HepG2 (cell line): Measurements from ENCODE around the gene POMT1. TPM values are rescaled to one million over a fixed set of nuclear protein-coding genes. Genes with fewer than 3 reads are reported as not detected.
A peak's percentile ranks its signal among the peaks of the same experiment; 100 is the strongest.

Source experiments
- ATAC-seq: fragments of 200-7000 bp; cut with Tn5 transposase; 3 replicates; pipeline ENCODE4 v1.9.1; 2020; ENCODE audit warnings: mild to moderate bottlenecking, moderate library complexity
- BruUV-seq: library from RNA; stranded (reverse); fragments of 400-500 nt; replicated peaks from 2 replicates; lab custom pipeline; 2021; lab: Mats Ljungman, UMichigan
- CTCF ChIA-PET: fragments of 300-600 bp; formaldehyde crosslinking; extraction: SDS; loops from one replicate; lab custom pipeline; 2021; ENCODE audit warnings: low total read pairs, inconsistent platforms, low intra/inter-chr PET ratio; lab: Yijun Ruan, JAX
- POLR2A ChIA-PET: fragments of 350-600 bp; sonication (Branson Sonifier 250); formaldehyde crosslinking; loops from one replicate; lab custom pipeline; 2020; ENCODE audit warnings: antibody characterized with exemption, inconsistent platforms; lab: Yijun Ruan, JAX
- DNase-seq: peaks from one replicate; pipeline ENCODE4 v3.0.0-alpha.2; 2015; ENCODE audit warnings: low spot score
- FAIRE-seq: peaks from 3 replicates; lab custom pipeline; 2011; peaks lifted over from hg19 to GRCh38; lab: Jason Lieb, UNC
- H2AFZ ChIP-seq: one replicate; pipeline ENCODE4 v1.6.1; 2011; ENCODE audit warnings: low read length, inconsistent platforms
- H3K27ac ChIP-seq: fragments of 300-600 bp; 3 replicates; pipeline ENCODE4 v1.8.0; 2011; ENCODE audit warnings: mixed run types, mild to moderate bottlenecking, mixed read lengths, low read length, inconsistent platforms; ENCODE audit not compliant: insufficient read depth; ENCODE audit errors: extremely low read length
- H3K27me3 ChIP-seq, 2 experiments: fragments of 200-600 bp in 1 of 2; 2 replicates in 1 of 2; 3 replicates in 1 of 2; pipeline versions ENCODE4 v1.6.0 to v1.8.0; 2011; ENCODE audit warnings: low read length in 2 of 2, mild to moderate bottlenecking in 2 of 2, moderate library complexity in 2 of 2, inconsistent platforms in 1 of 2; ENCODE audit not compliant: insufficient read depth in 2 of 2, control insufficient read depth in 1 of 2
- H3K36me3 ChIP-seq, 2 experiments: fragments of 200-600 bp in 1 of 2; replicated peaks in 1 of 2; 2 replicates in 1 of 2; 3 replicates in 1 of 2; pipeline versions ENCODE4 v1.5.1 to v1.8.0; 2011; ENCODE audit warnings: low read length in 2 of 2, inconsistent platforms in 1 of 2; ENCODE audit not compliant: insufficient read depth in 2 of 2, control insufficient read depth in 1 of 2
- H3K4me1 ChIP-seq: 2 replicates; pipeline ENCODE4 v1.5.1; 2012; ENCODE audit warnings: low read length, inconsistent platforms; ENCODE audit not compliant: insufficient read depth
- H3K4me2 ChIP-seq: 2 replicates; pipeline ENCODE4 v1.6.0; 2011; ENCODE audit warnings: low read depth, low read length, inconsistent platforms
- H3K4me3 ChIP-seq, 3 experiments: fragments of 200-600 bp in 1 of 3; sonication (generic), shearing (Covaris generic) in 1 of 3; replicated peaks in 1 of 3; 2 replicates each; pipeline ENCODE4 v1.5.1; 2011 to 2016; ENCODE audit warnings: low read length in 3 of 3, inconsistent platforms in 2 of 3, low read depth in 2 of 3, mild to moderate bottlenecking in 2 of 3, control low read depth in 1 of 3, mixed read lengths in 1 of 3; ENCODE audit not compliant: insufficient read depth in 1 of 3
- H3K79me2 ChIP-seq: one replicate; pipeline ENCODE4 v1.6.1; 2011; ENCODE audit warnings: low read length, inconsistent platforms; ENCODE audit not compliant: insufficient read depth
- H3K9ac ChIP-seq: 2 replicates; pipeline ENCODE4 v1.6.0; 2011; ENCODE audit warnings: mild to moderate bottlenecking, low read depth, low read length, inconsistent platforms; ENCODE audit not compliant: insufficient read depth
- H3K9me3 ChIP-seq: 2 replicates; pipeline ENCODE4 v1.5.1; 2012; ENCODE audit warnings: mild to moderate bottlenecking, low read length
- H4K20me1 ChIP-seq: 2 replicates; pipeline ENCODE4 v1.6.0; 2011; ENCODE audit warnings: inconsistent platforms, mild to moderate bottlenecking, low read length, moderate library complexity; ENCODE audit not compliant: insufficient read depth
- AGO2 ChIP-seq: fragments of 200-400 bp; formaldehyde crosslinking; optimal IDR thresholded peaks from 2 replicates; pipeline ENCODE3; 2017; ENCODE audit warnings: mild to moderate bottlenecking, low read depth, low read length, moderate library complexity
- CTCF ChIP-seq: sonication (generic); formaldehyde crosslinking; IDR thresholded peaks from 2 replicates; pipeline ENCODE4 v1.5.0; 2020; ENCODE audit warnings: mild to moderate bottlenecking, missing genetic modification reagents, moderate library complexity
- KLF9 ChIP-seq: IDR thresholded peaks from 2 replicates; pipeline ENCODE4 v1.6.1; 2016; ENCODE audit warnings: low read depth
- PRMT3 ChIP-seq: sonication (generic); formaldehyde crosslinking; IDR thresholded peaks from 2 replicates; pipeline ENCODE4 v1.8.1; 2022; ENCODE audit warnings: low read depth, mild to moderate bottlenecking, moderate library complexity, missing genetic modification reagents, borderline replicate concordance
- STAG1 ChIP-seq: sonication (generic); formaldehyde crosslinking; IDR thresholded peaks from 2 replicates; pipeline ENCODE4 v1.4.0; 2020; ENCODE audit warnings: missing genetic modification reagents
- ZBTB2 ChIP-seq: sonication (generic); formaldehyde crosslinking; IDR thresholded peaks from 2 replicates; pipeline ENCODE4 v1.8.0; 2022; ENCODE audit warnings: low read depth, missing genetic modification reagents
- ZBTB3 ChIP-seq: sonication (generic); formaldehyde crosslinking; IDR thresholded peaks from 2 replicates; pipeline ENCODE4 v1.4.0; 2020; ENCODE audit warnings: low read depth, mild to moderate bottlenecking, moderate library complexity, missing genetic modification reagents, borderline replicate concordance
- ZBTB38 ChIP-seq: sonication (generic); formaldehyde crosslinking; IDR thresholded peaks from 2 replicates; pipeline ENCODE4 v1.5.1; 2020; ENCODE audit warnings: mild to moderate bottlenecking, missing genetic modification reagents
- ZBTB7B ChIP-seq: sonication (generic); formaldehyde crosslinking; IDR thresholded peaks from 2 replicates; pipeline ENCODE4 v1.4.0; 2020; ENCODE audit warnings: missing genetic modification reagents
- ZNF713 ChIP-seq: sonication (generic); formaldehyde crosslinking; IDR thresholded peaks from 2 replicates; pipeline ENCODE4 v1.4.0; 2020; ENCODE audit warnings: mild to moderate bottlenecking, missing genetic modification reagents
- ZZZ3 ChIP-seq: sonication (generic); formaldehyde crosslinking; IDR thresholded peaks from 2 replicates; pipeline ENCODE4 v1.4.0; 2020; ENCODE audit warnings: missing genetic modification reagents, mild to moderate bottlenecking, borderline replicate concordance
- WGBS: methylation state at CpG from one replicate; pipeline ENCODE4 v1.1.6; 2017; ENCODE audit warnings: low lambda C conversion rate; 5-methylcytosine and 5-hydroxymethylcytosine counted together
- in situ Hi-C: cut with HindIII; loops from 2 replicates; pipeline ENCODE4 v1.10.0; 2017; ENCODE audit warnings: low pct_unique_long_range_greater_than_20kb; ENCODE audit not compliant: extremely low pct_ligation_motif_present
- intact Hi-C: fragments of 100-400 bp; cut with micrococcal nuclease; formaldehyde crosslinking; loops from one replicate; pipeline ENCODE4 v1.10.0; 2022; ENCODE audit not compliant: unreplicated experiment
- polyA plus RNA-seq, 8 experiments: library from polyadenylated mRNA; depleted of rRNA in 3 of 8; stranded (reverse) in 7 of 8; unstranded in 1 of 8; fragments of >200 nt; fragmentation: Illumina TruSeq in 4 of 8; extraction: Trizol in 4 of 8; gene quantifications; 2 replicates each; pipeline versions ENCODE4 v1.2.1 to v1.2.3, GENCODE V29; 2011 to 2016; ENCODE audit warnings: low read depth in 4 of 8, missing spikeins in 1 of 8, mixed read lengths in 1 of 8; ENCODE audit not compliant: insufficient read depth in 1 of 8
- total RNA-seq, 5 experiments: library from RNA; depleted of rRNA; stranded (reverse); fragments of >200 nt; fragmentation: Illumina TruSeq; extraction: Trizol; gene quantifications; 2 replicates each; pipeline ENCODE4 v1.2.3, GENCODE V29; 2016; ENCODE audit warnings: low read depth in 1 of 5

Gene POMT1
- total and polyA plus RNA-seq, 2 of the 13 experiments (the other 11 are each of a cell fraction or from before 2014, with no cell fraction given), result 21.6 to 22.7 TPM

GRCh38 chr9:131475956-131476776, 26.6 kb upstream of the POMT1 start:
- DNase-seq, result no peak
- Histone ChIP-seq H3K4me3 (no peak overlapping the region), H3K4me1 (peaks cover 15% of the 10 kb centered on the region), H3K9ac (no peak overlapping the region), H3K27me3 (no peaks in the 10 kb centered on the region), H3K79me2 (no peaks in the 10 kb centered on the region), H3K36me3 (peaks cover 55 to 90% of the 10 kb centered on the region in 2 experiments), H2AFZ (no peak overlapping the region), H3K27ac (no peak overlapping the region), H4K20me1 (peaks cover 39% of the 10 kb centered on the region), H3K9me3 (no peaks in the 10 kb centered on the region), H3K4me2 (no peak overlapping the region)
- POLR2A ChIA-PET, result no interaction called here
- intact Hi-C loops, result no loop called here
- 95% methylated on average over 27 of the region's 40 CpGs for WGBS
- BruUV-seq, result no TSS peak
- in situ Hi-C loops, result loop anchor here (5.0 kb wide), 1 partner anchor 109 kb away; no protein-coding TSS in a partner anchor
- peak; percentile 54 for ATAC-seq
- TF ChIP-seq ZBTB3 (CRISPR knock-in tag), result no peak
- TF ChIP-seq PRMT3, result no peak
- TF ChIP-seq ZZZ3, result no peak
- no peak for TF ChIP-seq ZBTB2 (CRISPR knock-in tag)
- TF ChIP-seq ZNF713 (CRISPR knock-in tag), result no peak
- TF ChIP-seq ZBTB38, result 0 out of 2 replicates have a peak, but pooled peaks have one; percentile 26
- peak; percentile 42 for TF ChIP-seq STAG1 (CRISPR knock-in tag)
- peak; percentile 59 for TF ChIP-seq AGO2
- no peak for TF ChIP-seq KLF9 (CRISPR knock-in tag)
- no peak for TF ChIP-seq ZBTB7B (CRISPR knock-in tag)
- TF ChIP-seq CTCF, result peak; percentile 56
- CTCF ChIA-PET, result no interaction called here
- FAIRE-seq, result no peak
